ENCODE measurements around the gene PRR9. TPM values are rescaled to one million over a fixed set of nuclear protein-coding genes. Genes with fewer than 3 reads are reported as not detected.
"Not testable (repeated sequence)": the region's sequence is repeated elsewhere in the genome, so short reads cannot be mapped to it uniquely, and the experiment has no call there.

The PRR9 gene
- total RNA-seq, 1 donor from 2014 or later = not detected

- peak; percentile 90 for ATAC-seq
- not testable (repeated sequence) for DNase-seq (ENCODE audit: low spot score)
Observed at GRCh38 chr1:153229076-153229829, 11.9 kb downstream of the PRR9 start.

GRCh38 chr1:153231363-153231762, 14.0 kb downstream of the PRR9 start:
- ATAC-seq (no peak), DNase-seq (ENCODE audit: low spot score) (no peak)

GRCh38 chr1:153231785-153232184, 14.4 kb downstream of the PRR9 start:
- ATAC-seq (peak; percentile 35), DNase-seq (ENCODE audit: low spot score) (no peak)

- DNase-seq (ENCODE audit: low spot score) (peak; percentile 48), ATAC-seq (no peak)
Observed at GRCh38 chr1:153232553-153232952, 15.2 kb downstream of the PRR9 start.

- ATAC-seq (peak; percentile 15), DNase-seq (ENCODE audit: low spot score) (no peak)
Observed at GRCh38 chr1:153233448-153233847, 16.1 kb downstream of the PRR9 start.

GRCh38 chr1:153238527-153238926, 21.1 kb downstream of the PRR9 start:
- no peak for DNase-seq (ENCODE audit: low spot score)
- ATAC-seq = no peak

- ATAC-seq = no peak
- DNase-seq (ENCODE audit: low spot score) = no peak
Observed at GRCh38 chr1:153242160-153242559, 24.8 kb downstream of the PRR9 start.

GRCh38 chr1:153245466-153245865, 28.1 kb downstream of the PRR9 start:
- ATAC-seq = no peak
- no peak for DNase-seq (ENCODE audit: low spot score)

- ATAC-seq = no peak
- DNase-seq (ENCODE audit: low spot score) = no peak
Observed at GRCh38 chr1:153246018-153246417, 28.6 kb downstream of the PRR9 start.

- DNase-seq (ENCODE audit: low spot score) = no peak
- ATAC-seq = no peak
Observed at GRCh38 chr1:153246825-153247224, 29.4 kb downstream of the PRR9 start.

- ATAC-seq (no peak), DNase-seq (ENCODE audit: low spot score) (no peak)
Observed at GRCh38 chr1:153248176-153248879, 30.9 kb downstream of the PRR9 start.

GRCh38 chr1:153250166-153250565, 32.8 kb downstream of the PRR9 start:
- no peak for ATAC-seq
- DNase-seq (ENCODE audit: low spot score) = no peak

- ATAC-seq = no peak
Observed at GRCh38 chr1:153251087-153251486, 33.7 kb downstream of the PRR9 start.

GRCh38 chr1:153251562-153251961, 34.2 kb downstream of the PRR9 start:
- ATAC-seq = no peak
- DNase-seq (ENCODE audit: low spot score) = no peak

More at GRCh38 chr1:153251087-153251486, 33.7 kb downstream of the PRR9 start:
- no peak for DNase-seq (ENCODE audit: low spot score)

GRCh38 chr1:153251988-153252387, 34.6 kb downstream of the PRR9 start:
- ATAC-seq = no peak

GRCh38 chr1:153253076-153253475, 35.7 kb downstream of the PRR9 start:
- DNase-seq (ENCODE audit: low spot score) = no peak
- ATAC-seq = no peak

More at GRCh38 chr1:153251988-153252387, 34.6 kb downstream of the PRR9 start:
- DNase-seq (ENCODE audit: low spot score) = no peak

- ATAC-seq (no peak), DNase-seq (ENCODE audit: low spot score) (no peak)
Observed at GRCh38 chr1:153253693-153254092, 36.3 kb downstream of the PRR9 start.

GRCh38 chr1:153259387-153259786, 42.0 kb downstream of the PRR9 start, which contains the start of gene LORICRIN:
LORICRIN (plus strand) TSS chr1:153259687; CDS start chr1:153260950, 1,263 bp downstream.
- ATAC-seq (no peak), DNase-seq (ENCODE audit: low spot score) (no peak)

- ATAC-seq (no peak), DNase-seq (ENCODE audit: low spot score) (no peak)
Observed at GRCh38 chr1:153260585-153261280, 43.3 kb downstream of the PRR9 start.

GRCh38 chr1:153261281-153262069, 44.1 kb downstream of the PRR9 start:
- ATAC-seq (peak; percentile 57), DNase-seq (ENCODE audit: low spot score) (no peak)

GRCh38 chr1:153262070-153262366, 44.6 kb downstream of the PRR9 start:
- no peak for DNase-seq (ENCODE audit: low spot score)
- no peak for ATAC-seq
